Activated naive CD4-positive, alpha-beta T cell treated with Interleukin-2 at 50 U/mL for 16 hours (primary cell): ENCODE results near the gene STAT5A.
A peak's percentile ranks its signal among the peaks of the same experiment; 100 is the strongest.
"Not testable (repeated sequence)": the region's sequence is repeated elsewhere in the genome, so short reads cannot be mapped to it uniquely, and the experiment has no call there.

Experiments used
- DNase-seq: peaks from one replicate; pipeline ENCODE4 v3.0.0-alpha.2; 2020

Gene STAT5A

GRCh38 chr17:42338427-42338985, 50.2 kb downstream of the STAT5A start:
- no peak for DNase-seq

DNA sequence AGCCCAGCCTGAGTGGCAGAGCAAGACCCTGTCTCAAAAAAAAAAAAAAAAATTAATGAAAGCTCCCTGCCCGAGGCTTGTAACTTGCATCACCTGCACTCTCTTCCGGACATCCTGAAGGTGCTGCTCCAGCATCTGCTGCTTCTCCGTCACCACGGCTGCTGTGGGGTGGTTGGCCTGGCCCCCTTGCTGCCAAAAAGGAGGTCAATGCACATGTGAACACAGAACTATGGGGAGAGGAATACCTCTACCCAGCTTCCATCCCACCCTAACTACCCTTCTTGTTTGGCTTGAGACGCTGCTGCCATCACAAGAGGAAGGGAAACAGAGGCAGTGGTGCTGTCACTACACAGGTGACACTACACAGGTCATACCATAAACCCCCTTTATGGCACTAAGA, 50.9 kb downstream of the STAT5A start:
- no peak for DNase-seq

DNA sequence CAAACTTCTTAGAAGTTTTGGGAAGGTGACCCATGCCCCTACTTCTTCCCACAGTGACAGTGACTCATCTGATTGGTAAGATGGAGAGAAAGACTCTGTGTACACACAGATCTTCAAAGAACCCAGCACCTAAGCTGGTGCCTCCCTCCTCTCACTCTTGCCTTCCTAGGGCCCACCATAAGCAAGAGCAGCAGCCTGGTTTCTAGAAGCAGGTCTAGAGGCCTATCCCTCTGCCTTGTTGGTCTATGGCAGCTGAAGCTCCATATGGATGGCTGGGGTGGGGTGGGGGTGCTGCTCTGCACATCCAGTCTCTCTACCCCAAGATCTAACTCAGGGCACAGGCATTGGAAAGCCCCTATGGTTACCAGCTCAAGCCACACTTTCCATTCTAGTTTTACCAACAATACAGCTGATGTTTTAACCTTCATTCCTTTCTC, 52.4 kb downstream of the STAT5A start:
- peak; percentile 56 for DNase-seq

DNA sequence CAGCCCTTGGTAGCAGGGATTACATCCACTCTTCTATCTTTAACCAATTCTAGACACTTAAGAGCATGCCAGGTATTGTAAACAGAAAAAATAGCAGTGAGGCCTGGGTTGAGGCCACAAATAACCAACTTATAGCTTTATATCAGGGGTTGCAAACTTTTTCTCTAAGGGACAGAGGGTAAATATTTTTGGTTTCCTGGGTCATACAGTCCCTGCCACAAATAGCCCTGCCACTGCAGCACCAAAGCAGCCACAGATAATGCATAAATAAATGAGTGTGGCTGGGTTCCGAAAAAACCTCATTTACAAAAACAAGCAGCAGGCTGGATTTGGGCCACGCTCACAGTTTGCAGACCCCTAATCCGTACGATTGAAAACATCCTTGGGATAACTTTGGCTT, 53.3 kb downstream of the STAT5A start:
- DNase-seq, result no peak

GRCh38 chr17:42342242-42343008, 54.1 kb downstream of the STAT5A start:
- peak; percentile 54 for DNase-seq

DNA sequence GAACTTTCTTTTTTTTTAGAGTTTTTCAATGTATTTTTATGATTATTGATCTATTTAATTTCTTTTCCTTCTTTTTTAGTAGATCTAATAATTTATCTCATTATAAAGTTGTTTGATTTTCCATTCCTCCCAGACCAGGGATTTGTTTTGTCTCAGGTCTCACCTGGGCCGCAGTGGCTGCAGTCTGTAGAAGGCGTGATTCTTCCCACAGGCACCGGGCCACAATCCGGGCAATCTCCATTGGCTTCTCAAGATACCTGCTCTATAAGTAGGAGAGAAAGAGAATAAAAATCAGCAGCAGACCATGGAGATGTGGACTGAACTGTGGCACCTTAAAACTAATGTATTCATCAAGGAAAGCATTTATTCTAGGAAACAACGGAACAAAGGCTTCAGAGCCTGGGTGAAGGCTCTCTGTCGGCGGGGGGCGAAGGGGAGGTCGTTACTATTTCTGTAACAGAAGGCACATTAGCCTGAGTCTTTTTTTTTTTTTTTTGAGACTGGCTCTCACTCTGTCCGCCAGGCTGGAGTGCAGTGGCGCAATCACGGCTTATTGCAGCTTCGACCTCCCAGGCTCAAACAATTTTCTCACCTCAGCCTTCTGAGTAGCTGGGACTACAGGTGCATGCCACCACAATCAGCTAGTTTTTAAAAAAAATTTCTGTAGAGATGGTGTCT, 57.2 kb downstream of the STAT5A start:
- no peak for DNase-seq

GRCh38 chr17:42346481-42346880, 58.2 kb downstream of the STAT5A start:
- DNase-seq, result no peak

GRCh38 chr17:42347198-42347597, 58.9 kb downstream of the STAT5A start:
- no peak for DNase-seq

- DNase-seq, result no peak
These were observed 59.3 kb downstream of the STAT5A start for GRCh38 chr17:42347606-42348005.

DNA sequence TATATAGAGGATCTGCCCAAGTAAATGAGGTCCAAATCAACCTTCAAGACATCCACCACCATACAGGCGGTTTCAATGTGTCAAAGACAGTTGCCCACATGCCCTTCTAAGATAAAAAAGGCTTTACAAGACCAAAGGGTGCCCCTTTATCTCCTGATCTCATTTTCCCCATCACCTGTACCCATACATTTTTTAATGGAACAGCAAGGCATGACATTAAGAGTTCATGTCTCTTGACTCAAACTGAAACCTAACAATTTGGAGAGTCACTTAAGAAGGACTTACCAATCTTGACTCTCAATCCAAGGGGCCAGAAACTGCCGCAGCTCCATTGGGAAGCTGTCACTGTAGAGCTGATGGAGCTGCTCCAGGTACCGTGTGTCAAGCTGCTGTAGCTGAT, 59.8 kb downstream of the STAT5A start:
- no peak for DNase-seq

- DNase-seq, result no peak
These were observed 66.9 kb downstream of the STAT5A start for GRCh38 chr17:42354956-42355843.

GRCh38 chr17:42358434-42358833, 70.1 kb downstream of the STAT5A start:
- no peak for DNase-seq

GRCh38 chr17:42359133-42359532, 70.8 kb downstream of the STAT5A start:
- DNase-seq, result no peak

GRCh38 chr17:42360388-42360787, 72.1 kb downstream of the STAT5A start:
- DNase-seq, result not testable (repeated sequence)
